ENCODE results near the gene TANK. TPM values are rescaled to one million over a fixed set of nuclear protein-coding genes. Genes with fewer than 3 reads are reported as not detected.

TANK gene
- polyA plus RNA-seq, 1 donor from 2014 or later = 58.1 TPM

DNA sequence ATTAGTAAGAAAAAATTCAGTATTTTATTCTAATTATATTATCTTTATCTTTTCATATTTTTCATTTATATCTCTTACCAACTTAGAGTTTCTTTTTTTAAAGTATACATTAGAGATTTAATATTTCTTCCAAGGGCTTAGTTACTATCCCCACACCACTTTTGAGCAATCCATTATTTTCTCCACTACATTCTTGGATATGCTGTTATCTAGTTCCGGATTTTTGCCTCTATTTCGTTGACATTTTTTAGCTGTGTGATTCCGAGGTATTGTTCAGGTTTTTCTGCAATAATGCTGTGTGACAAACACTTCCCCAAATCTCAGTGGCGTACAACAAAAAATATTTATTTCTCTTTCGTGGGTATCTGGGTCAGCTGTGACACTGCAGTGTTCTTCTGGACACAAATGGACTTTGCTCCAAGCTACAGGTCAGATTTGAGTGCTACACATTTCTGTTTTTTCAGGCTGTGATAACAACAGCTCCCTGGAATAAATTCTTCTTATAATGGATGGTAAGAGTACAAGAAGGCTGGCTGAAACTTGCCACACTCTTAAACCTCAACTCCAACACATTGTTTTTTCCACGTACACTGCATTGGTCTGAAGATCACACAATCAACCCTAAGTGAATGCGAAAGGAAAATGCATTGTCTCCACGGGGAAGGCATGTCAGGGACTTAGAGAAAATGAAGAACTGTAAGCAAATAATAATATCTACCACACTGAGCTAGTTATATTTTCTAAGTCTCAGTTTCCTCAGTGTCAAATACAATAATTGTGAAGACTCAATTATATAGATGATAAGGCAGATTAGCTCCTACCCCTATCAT, 97.1 kb downstream of the TANK start:
- Histone ChIP-seq H2AFZ (ENCODE audit: low read depth, low read length) (no peak overlapping the region), H3K9ac (ENCODE audit: low read length) (no peak overlapping the region), H3K79me2 (replicated peaks; ENCODE audit: insufficient read depth, low read length) (no peaks in the 10 kb centered on the region), H4K20me1 (ENCODE audit: insufficient read depth) (no peaks in the 10 kb centered on the region), H3K27me3 (ENCODE audit: insufficient read depth, low read depth, low read length) (no peaks in the 10 kb centered on the region), H3K9me3 (ENCODE audit: low read length) (no peaks in the 10 kb centered on the region), H3K9me2 (ENCODE audit: insufficient read depth, low read length) (no peaks in the 10 kb centered on the region), H3K36me3 (ENCODE audit: insufficient read depth, low read length) (no peaks in the 10 kb centered on the region), H3K4me2 (ENCODE audit: low read length) (no peak overlapping the region), H3F3A (ENCODE audit: insufficient read depth, low read length, poor library complexity, severe bottlenecking) (no peaks in the 10 kb centered on the region), H3K4me3 (ENCODE audit: low read length) (no peak overlapping the region), H3K27ac (ENCODE audit: low read length) (no peak overlapping the region)
- TF ChIP-seq POLR2AphosphoS5 (IDR thresholded peaks at IDR 0.05) = no peak
- no peak for TF ChIP-seq MXI1 (conservative IDR thresholded peaks at IDR 0.05; ENCODE audit: poor library complexity, severe bottlenecking)
- no peak for TF ChIP-seq EP300 (conservative IDR thresholded peaks at IDR 0.05; ENCODE audit: poor library complexity, severe bottlenecking)

- Histone ChIP-seq H3K9me2 (ENCODE audit: insufficient read depth, low read length) (no peaks in the 10 kb centered on the region), H3K79me2 (replicated peaks; ENCODE audit: insufficient read depth, low read length) (no peaks in the 10 kb centered on the region), H3K36me3 (ENCODE audit: insufficient read depth, low read length) (no peaks in the 10 kb centered on the region), H4K20me1 (ENCODE audit: insufficient read depth) (no peaks in the 10 kb centered on the region), H3K27ac (ENCODE audit: low read length) (no peak overlapping the region), H3K4me2 (ENCODE audit: low read length) (no peak overlapping the region), H3K9me3 (ENCODE audit: low read length) (no peaks in the 10 kb centered on the region), H3K4me3 (ENCODE audit: low read length) (no peak overlapping the region), H3K27me3 (ENCODE audit: insufficient read depth, low read depth, low read length) (no peaks in the 10 kb centered on the region), H2AFZ (ENCODE audit: low read depth, low read length) (no peak overlapping the region), H3F3A (ENCODE audit: insufficient read depth, low read length, poor library complexity, severe bottlenecking) (no peaks in the 10 kb centered on the region), H3K9ac (ENCODE audit: low read length) (no peak overlapping the region)
- TF ChIP-seq EP300 (conservative IDR thresholded peaks at IDR 0.05; ENCODE audit: poor library complexity, severe bottlenecking) = no peak
- no peak for TF ChIP-seq CTCF (IDR thresholded peaks at IDR 0.05; ENCODE audit: poor library complexity, severe bottlenecking)
- TF ChIP-seq MXI1 (conservative IDR thresholded peaks at IDR 0.05; ENCODE audit: poor library complexity, severe bottlenecking) = no peak
- TF ChIP-seq REST (IDR thresholded peaks at IDR 0.05; ENCODE audit: borderline replicate concordance) = no peak
These were observed 105.6 kb downstream of the TANK start for GRCh38 chr2:161265874-161266273.

DNA sequence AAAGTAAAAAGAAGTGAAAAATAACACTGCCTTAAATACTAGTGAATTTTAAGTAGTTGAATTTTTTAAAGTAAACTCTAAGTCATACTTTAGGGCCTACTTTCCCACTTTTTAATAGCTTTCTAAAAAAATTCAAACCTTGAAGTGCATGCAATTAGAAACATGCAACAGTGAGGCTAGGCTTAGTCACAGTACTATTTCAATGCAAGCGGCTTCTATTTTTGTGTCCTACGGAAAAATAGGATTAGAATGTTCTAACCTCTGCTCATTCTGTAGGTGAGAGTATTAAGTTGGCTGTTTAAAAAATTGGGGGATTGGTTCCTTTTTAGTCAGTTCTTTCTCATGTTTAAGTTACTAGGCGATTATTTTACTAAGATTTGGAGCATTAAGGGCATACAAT, 108.9 kb downstream of the TANK start:
- Histone ChIP-seq H3K4me2 (ENCODE audit: low read length) (no peak overlapping the region), H2AFZ (ENCODE audit: low read depth, low read length) (no peak overlapping the region), H3K9ac (ENCODE audit: low read length) (no peak overlapping the region), H3K9me3 (ENCODE audit: low read length) (no peaks in the 10 kb centered on the region), H3K9me2 (ENCODE audit: insufficient read depth, low read length) (no peaks in the 10 kb centered on the region), H3K36me3 (ENCODE audit: insufficient read depth, low read length) (no peaks in the 10 kb centered on the region), H3K4me3 (ENCODE audit: low read length) (no peak overlapping the region), H3K79me2 (replicated peaks; ENCODE audit: insufficient read depth, low read length) (no peaks in the 10 kb centered on the region), H3K27me3 (ENCODE audit: insufficient read depth, low read depth, low read length) (no peaks in the 10 kb centered on the region), H3F3A (ENCODE audit: insufficient read depth, low read length, poor library complexity, severe bottlenecking) (no peaks in the 10 kb centered on the region), H4K20me1 (ENCODE audit: insufficient read depth) (no peaks in the 10 kb centered on the region), H3K27ac (ENCODE audit: low read length) (no peak overlapping the region)
- TF ChIP-seq MXI1 (conservative IDR thresholded peaks at IDR 0.05; ENCODE audit: poor library complexity, severe bottlenecking) (no peak), REST (IDR thresholded peaks at IDR 0.05; ENCODE audit: borderline replicate concordance) (no peak), SMC3 (conservative IDR thresholded peaks at IDR 0.05; ENCODE audit: poor library complexity) (no peak), CTCF (IDR thresholded peaks at IDR 0.05; ENCODE audit: poor library complexity, severe bottlenecking) (no peak), EZH2 (IDR thresholded peaks at IDR 0.05; ENCODE audit: borderline replicate concordance, insufficient read depth, low read length, poor library complexity, severe bottlenecking) (no peak), POLR2AphosphoS5 (IDR thresholded peaks at IDR 0.05) (no peak), RAD21 (conservative IDR thresholded peaks at IDR 0.05) (no peak), EP300 (conservative IDR thresholded peaks at IDR 0.05; ENCODE audit: poor library complexity, severe bottlenecking) (no peak), TAF1 (IDR thresholded peaks at IDR 0.05; ENCODE audit: low read depth) (no peak)
